NAMALWA (cell line): ENCODE data around the gene MOB2.

Experiments used
- DNase-seq: peaks from one replicate; pipeline ENCODE4 v3.0.0-alpha.2; 2015; ENCODE audit warnings: low spot score

MOB2 gene

GRCh38 chr11:1485504-1485885, 1.1 kb downstream of the MOB2 start:
- no peak for DNase-seq

- DNase-seq, result no peak
Observed at GRCh38 chr11:1484695-1485503, 1.7 kb downstream of the MOB2 start.

GRCh38 chr11:1484061-1484671, 2.4 kb downstream of the MOB2 start:
- no peak for DNase-seq

GRCh38 chr11:1483445-1483961, 3.1 kb downstream of the MOB2 start:
- DNase-seq, result no peak

GRCh38 chr11:1482581-1483444, 3.8 kb downstream of the MOB2 start:
- DNase-seq, result no peak

GRCh38 chr11:1481861-1482441, 4.6 kb downstream of the MOB2 start:
- no peak for DNase-seq

- no peak for DNase-seq
Observed at GRCh38 chr11:1481483-1481825, 5.1 kb downstream of the MOB2 start.

- DNase-seq, result no peak
Observed at GRCh38 chr11:1480555-1481482, 5.8 kb downstream of the MOB2 start.

GRCh38 chr11:1480191-1480554, 6.4 kb downstream of the MOB2 start:
- no peak for DNase-seq

- DNase-seq, result no peak
Observed at GRCh38 chr11:1479678-1480118, 6.9 kb downstream of the MOB2 start.

- DNase-seq, result no peak
Observed at GRCh38 chr11:1479006-1479677, 7.4 kb downstream of the MOB2 start.

- DNase-seq, result no peak
Observed at GRCh38 chr11:1478544-1478943, 8.0 kb downstream of the MOB2 start.

- DNase-seq, result no peak
Observed at GRCh38 chr11:1478011-1478410, 8.6 kb downstream of the MOB2 start.

GRCh38 chr11:1476940-1477736, 9.4 kb downstream of the MOB2 start:
- no peak for DNase-seq

- DNase-seq, result no peak
Observed at GRCh38 chr11:1475841-1476240, 10.7 kb downstream of the MOB2 start.

GRCh38 chr11:1473786-1474185, 12.8 kb downstream of the MOB2 start:
- DNase-seq, result no peak

- no peak for DNase-seq
Observed at GRCh38 chr11:1473011-1473628, 13.5 kb downstream of the MOB2 start.

- no peak for DNase-seq
Observed at GRCh38 chr11:1472180-1473005, 14.2 kb downstream of the MOB2 start.
